Endothelial cell of umbilical vein (primary cell): ENCODE measurements around the gene PITPNB. TPM values are rescaled to one million over a fixed set of nuclear protein-coding genes. Genes with fewer than 3 reads are reported as not detected.
A peak's percentile ranks its signal among the peaks of the same experiment; 100 is the strongest.

Experiments
- Bru-seq: library from RNA; stranded (reverse); fragments of 400-500 nt; gene quantifications from one replicate; lab custom pipeline; 2021; lab: Mats Ljungman, UMichigan
- BruChase-seq, 2 experiments: library from RNA; stranded (reverse); fragments of 400-500 nt; gene quantifications; one replicate each; lab custom pipeline; 2021; lab: Mats Ljungman, UMichigan
- BruUV-seq: library from RNA; stranded (reverse); fragments of 400-500 nt; replicated peaks from 2 replicates; lab custom pipeline; 2021; lab: Mats Ljungman, UMichigan
- CTCF ChIA-PET: fragments of 300-600, 350-600 bp; sonication (Branson Sonifier 250); formaldehyde crosslinking; loops from one replicate; lab custom pipeline; 2021; ENCODE audit warnings: antibody characterized with exemption, inconsistent platforms; lab: Charles Lee
- POLR2A ChIA-PET: fragments of 300-600, 350-600 bp; sonication (Branson Sonifier 250); formaldehyde crosslinking; loops from one replicate; lab custom pipeline; 2021; ENCODE audit warnings: antibody characterized with exemption, inconsistent platforms; lab: Charles Lee
- DNase-seq: peaks from one replicate; pipeline ENCODE4 v3.0.0-alpha.2; 2011; ENCODE audit warnings: low read depth, low spot score
- FAIRE-seq: peaks from 2 replicates; lab custom pipeline; 2011; peaks lifted over from hg19 to GRCh38; lab: Jason Lieb, UNC
- H2AFZ ChIP-seq: 2 replicates; pipeline ENCODE4 v1.6.0; 2012; ENCODE audit warnings: low read depth, low read length, control low read depth, inconsistent platforms
- H3K27ac ChIP-seq: 2 replicates; pipeline ENCODE4 v1.5.1; 2011; ENCODE audit warnings: low read depth, mild to moderate bottlenecking, control low read depth, low read length, moderate library complexity; ENCODE audit not compliant: insufficient read depth
- H3K27me3 ChIP-seq, 2 experiments: 2 replicates each; pipeline versions ENCODE4 v1.6.0 to v1.6.1; 2011; ENCODE audit warnings: low read length in 2 of 2, mixed read lengths in 1 of 2; ENCODE audit not compliant: control insufficient read depth in 2 of 2, insufficient read depth in 2 of 2
- H3K36me3 ChIP-seq, 2 experiments: 2 replicates in 1 of 2; 3 replicates in 1 of 2; pipeline ENCODE4 v1.5.1; 2011; ENCODE audit warnings: low read length in 2 of 2, mild to moderate bottlenecking in 1 of 2, moderate library complexity in 1 of 2; ENCODE audit not compliant: control insufficient read depth in 2 of 2, insufficient read depth in 2 of 2; ENCODE audit errors: extremely low read depth in 1 of 2
- H3K4me1 ChIP-seq: 3 replicates; pipeline ENCODE4 v1.5.1; 2011; ENCODE audit warnings: mild to moderate bottlenecking, low read length; ENCODE audit not compliant: control insufficient read depth, insufficient read depth; ENCODE audit errors: extremely low read depth
- H3K4me2 ChIP-seq: 2 replicates; pipeline ENCODE4 v1.6.1; 2011; ENCODE audit warnings: low read length, control low read depth, mixed read lengths; ENCODE audit not compliant: insufficient read depth
- H3K4me3 ChIP-seq, 3 experiments: fragments of 200-600 bp in 1 of 3; sonication (generic), shearing (Covaris generic) in 1 of 3; replicated peaks in 1 of 3; 2 replicates each; pipeline ENCODE4 v1.5.1; 2011 to 2016; ENCODE audit warnings: control low read depth in 3 of 3, low read length in 3 of 3, mild to moderate bottlenecking in 2 of 3, inconsistent platforms in 1 of 3, low read depth in 1 of 3, moderate library complexity in 1 of 3; ENCODE audit not compliant: insufficient read depth in 1 of 3
- H3K79me2 ChIP-seq: 2 replicates; pipeline ENCODE4 v1.6.0; 2012; ENCODE audit warnings: low read length, inconsistent platforms; ENCODE audit not compliant: control insufficient read depth, insufficient read depth
- H3K9ac ChIP-seq: replicated peaks from 2 replicates; pipeline ENCODE3; 2011; ENCODE audit warnings: low read length, control low read depth; ENCODE audit not compliant: insufficient read depth; ENCODE audit errors: extremely low read depth
- H3K9me1 ChIP-seq: replicated peaks from 3 replicates; pipeline ENCODE4 v1.6.0; 2011; ENCODE audit warnings: mild to moderate bottlenecking, low read length; ENCODE audit not compliant: control insufficient read depth, insufficient read depth; ENCODE audit errors: extremely low read depth
- H3K9me3 ChIP-seq: replicated peaks from 2 replicates; pipeline ENCODE4 v1.5.1; 2012; ENCODE audit warnings: low read length, inconsistent platforms; ENCODE audit not compliant: control insufficient read depth, insufficient read depth
- H4K20me1 ChIP-seq: replicated peaks from 2 replicates; pipeline ENCODE3; 2011; ENCODE audit warnings: mild to moderate bottlenecking, low read length; ENCODE audit not compliant: control insufficient read depth, insufficient read depth; ENCODE audit errors: extremely low read depth
- EZH2 ChIP-seq: IDR thresholded peaks from 2 replicates; pipeline ENCODE4 v1.6.1; 2012; ENCODE audit warnings: borderline replicate concordance, low read depth, mild to moderate bottlenecking, moderate library complexity, low read length, inconsistent platforms; ENCODE audit not compliant: severe bottlenecking
- FOS ChIP-seq: IDR thresholded peaks from 2 replicates; pipeline ENCODE4 v1.6.1; 2011; ENCODE audit warnings: mild to moderate bottlenecking, low read length, moderate library complexity, borderline replicate concordance; ENCODE audit not compliant: insufficient read depth
- GATA2 ChIP-seq: IDR thresholded peaks from 2 replicates; pipeline ENCODE4 v1.7.0; 2011; ENCODE audit warnings: low read depth, mild to moderate bottlenecking, moderate library complexity, mixed read lengths, low read length; ENCODE audit not compliant: insufficient read length, insufficient read depth
- JUN ChIP-seq: IDR thresholded peaks from 2 replicates; pipeline ENCODE4 v1.6.1; 2011; ENCODE audit warnings: borderline replicate concordance, low read depth; ENCODE audit not compliant: insufficient read length, insufficient read depth
- MYC ChIP-seq: IDR thresholded peaks from one replicate; pipeline ENCODE4 v1.6.1; 2011; ENCODE audit warnings: mild to moderate bottlenecking, low read depth, low read length
- POLR2A ChIP-seq: IDR thresholded peaks from 2 replicates; pipeline ENCODE4 v1.6.1; 2012; ENCODE audit warnings: low read depth, mild to moderate bottlenecking, control low read depth, low read length
- POLR2AphosphoS5 ChIP-seq: IDR thresholded peaks from 2 replicates; pipeline ENCODE4 v1.6.1; 2012; ENCODE audit warnings: low read depth, mild to moderate bottlenecking, control low read depth, low read length, moderate library complexity; ENCODE audit not compliant: insufficient read depth
- dilution Hi-C: fragments of 300-500 bp; cut with MboI; formaldehyde crosslinking; loops from one replicate; pipeline ENCODE4 v1.15.0; 2019; ENCODE audit warnings: low sequenced_read_pairs; ENCODE audit not compliant: extremely low pct_ligation_motif_present
- intact Hi-C: fragments of 100-400 bp; cut with micrococcal nuclease; formaldehyde crosslinking; loops from one replicate; pipeline ENCODE4 v1.10.0; 2022
- long read RNA-seq: library from polyadenylated mRNA; stranded (forward); transcript quantifications from one replicate; pipeline ENCODE4 v2.0.0, GENCODE V29; 2021
- polyA minus RNA-seq, 3 experiments: library from RNA; depleted of rRNA, polyadenylated mRNA; stranded (reverse); fragments of >200 nt; gene quantifications; 1 replicate in 1 of 3; 2 replicates in 2 of 3; pipeline ENCODE4 v1.2.3, GENCODE V29; 2011
- polyA plus RNA-seq, 4 experiments: library from polyadenylated mRNA; depleted of rRNA in 3 of 4; stranded (reverse) in 3 of 4; unstranded in 1 of 4; fragments of >200 nt; gene quantifications; 2 replicates each; pipeline versions ENCODE4 v1.2.1 to v1.2.3, GENCODE V29; 2011 to 2012; ENCODE audit warnings: missing spikeins in 1 of 4
- total RNA-seq: library from RNA; stranded (reverse); gene quantifications from 2 replicates; pipeline ENCODE4 v1.2.3, GENCODE V29; 2021
- TF ChIP-seq, protein P1 (sequence below): IDR thresholded peaks from 2 replicates; pipeline ENCODE4 v1.6.1; 2011; ENCODE audit not compliant: insufficient read depth, insufficient read length
- TF ChIP-seq, protein P2 (sequence below), 2 donors: IDR thresholded peaks; 1 replicate in 1 of 2; 2 replicates in 1 of 2; pipeline ENCODE4 v1.5.1; 2011; ENCODE audit warnings: low read length in 2 of 2, mild to moderate bottlenecking in 2 of 2, moderate library complexity in 2 of 2, control low read depth in 1 of 2, inconsistent platforms in 1 of 2, low read depth in 1 of 2; ENCODE audit not compliant: insufficient read depth in 1 of 2; ENCODE audit errors: extremely low read depth in 1 of 2

PITPNB gene
- total RNA-seq (108 and 109 TPM in 2 replicates), polyA plus RNA-seq (26.3 and 29.7 TPM in 2 replicates), polyA minus RNA-seq (51.8 and 62.6 TPM in 2 replicates), Bru-seq, nascent RNA (percentile 96 among the genes with signal in this experiment), BruChase-seq, experiment 1, labeled RNA remaining after a 6-hour chase (percentile 91 among the genes with signal in this experiment), BruChase-seq, experiment 2, labeled RNA remaining after a 2-hour chase (percentile 96 among the genes with signal in this experiment)
- polyA plus RNA-seq (2011; cell fraction: cytosol; rRNA removed): 35.6 and 36.6 TPM in 2 replicates
- 57.1 and 71.9 TPM in 2 replicates for polyA plus RNA-seq (2011; cell fraction: nucleus; rRNA removed)
- polyA plus RNA-seq (2012): 65.7 and 80.5 TPM in 2 replicates
- polyA minus RNA-seq (2011; cell fraction: cytosol; rRNA and poly(A)+ RNA removed): 23.5 TPM
- 78.0 and 133 TPM in 2 replicates for polyA minus RNA-seq (2011; cell fraction: nucleus; rRNA and poly(A)+ RNA removed)
- long read RNA-seq, transcript PITPNB-208 (3 exons, 766 nt): major isoform, 11 of 319 reads
- long read RNA-seq, partial matches to known transcripts: 14 of 319 reads
- long read RNA-seq, other reads (novel, unspliced or antisense): 294 of 319 reads

GRCh38 chr22:27919222-27919941, at the start of gene PITPNB:
TSS of gene PITPNB (minus strand) at chr22:27919256. CDS start at chr22:27919191, 65 bp downstream.
- dilution Hi-C loops (no loop called here), intact Hi-C loops (loop anchor here (1.0 kb wide), 2 partner anchors 33 to 90 kb away; no protein-coding TSS in a partner anchor)

More at GRCh38 chr22:27919222-27919941, at the start of gene PITPNB:
- Histone ChIP-seq H3K9me3 (no peaks in the 10 kb centered on the region), H3K4me3 (peak within 1 kb of the TSS; percentile 77 to 100 (median 88)), H3K27me3 (no peaks in the 10 kb centered on the region), H3K9ac (peak within 1 kb of the TSS; percentile 98), H3K9me1 (no peaks in the 10 kb centered on the region), H4K20me1 (peaks cover 9% of the 10 kb centered on the region), H2AFZ (peak within 1 kb of the TSS; percentile 87), H3K27ac (peak within 1 kb of the TSS; percentile 98), H3K4me1 (peaks cover 41% of the 10 kb centered on the region), H3K36me3 (peaks cover 0 to 2% of the 10 kb centered on the region in 2 experiments), H3K79me2 (peaks cover 77% of the 10 kb centered on the region), H3K4me2 (peak within 1 kb of the TSS; percentile 95)
- CTCF ChIA-PET: interaction anchor here (0.7 to 1.9 kb wide), 8 partner anchors 16 to 90 kb away, joined by 3 to 15 read pairs (median 4); no protein-coding TSS in a partner anchor
- POLR2A ChIA-PET: no interaction called here
- DNase-seq (peak; percentile 99), FAIRE-seq (peak; percentile 95)
- TF ChIP-seq FOS (no peak), EZH2 (no peak), POLR2AphosphoS5 (peak; percentile 64), MYC (peak; percentile 6), POLR2A (peak; percentile 88), JUN (no peak), GATA2 (no peak)
- TF ChIP-seq, protein P1, sequence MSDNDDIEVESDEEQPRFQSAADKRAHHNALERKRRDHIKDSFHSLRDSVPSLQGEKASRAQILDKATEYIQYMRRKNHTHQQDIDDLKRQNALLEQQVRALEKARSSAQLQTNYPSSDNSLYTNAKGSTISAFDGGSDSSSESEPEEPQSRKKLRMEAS: peak; percentile 13
- TF ChIP-seq, protein P2, sequence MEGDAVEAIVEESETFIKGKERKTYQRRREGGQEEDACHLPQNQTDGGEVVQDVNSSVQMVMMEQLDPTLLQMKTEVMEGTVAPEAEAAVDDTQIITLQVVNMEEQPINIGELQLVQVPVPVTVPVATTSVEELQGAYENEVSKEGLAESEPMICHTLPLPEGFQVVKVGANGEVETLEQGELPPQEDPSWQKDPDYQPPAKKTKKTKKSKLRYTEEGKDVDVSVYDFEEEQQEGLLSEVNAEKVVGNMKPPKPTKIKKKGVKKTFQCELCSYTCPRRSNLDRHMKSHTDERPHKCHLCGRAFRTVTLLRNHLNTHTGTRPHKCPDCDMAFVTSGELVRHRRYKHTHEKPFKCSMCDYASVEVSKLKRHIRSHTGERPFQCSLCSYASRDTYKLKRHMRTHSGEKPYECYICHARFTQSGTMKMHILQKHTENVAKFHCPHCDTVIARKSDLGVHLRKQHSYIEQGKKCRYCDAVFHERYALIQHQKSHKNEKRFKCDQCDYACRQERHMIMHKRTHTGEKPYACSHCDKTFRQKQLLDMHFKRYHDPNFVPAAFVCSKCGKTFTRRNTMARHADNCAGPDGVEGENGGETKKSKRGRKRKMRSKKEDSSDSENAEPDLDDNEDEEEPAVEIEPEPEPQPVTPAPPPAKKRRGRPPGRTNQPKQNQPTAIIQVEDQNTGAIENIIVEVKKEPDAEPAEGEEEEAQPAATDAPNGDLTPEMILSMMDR (IDR thresholded peaks at IDR 0.05; ENCODE audit: extremely low read depth in 1 of 2, insufficient read depth in 1 of 2, low read depth in 1 of 2, low read length in 2 of 2): no peak
- BruUV-seq: TSS peak; percentile 85
